Measurements from ENCODE around the gene POTEJ. TPM values are rescaled to one million over a fixed set of nuclear protein-coding genes. Genes with fewer than 3 reads are reported as not detected.
"Not testable (repeated sequence)": the region's sequence is repeated elsewhere in the genome, so short reads cannot be mapped to it uniquely, and the experiment has no call there.

Gene POTEJ
- total RNA-seq, 2 experiments from 2014 or later, result not detected

DNA sequence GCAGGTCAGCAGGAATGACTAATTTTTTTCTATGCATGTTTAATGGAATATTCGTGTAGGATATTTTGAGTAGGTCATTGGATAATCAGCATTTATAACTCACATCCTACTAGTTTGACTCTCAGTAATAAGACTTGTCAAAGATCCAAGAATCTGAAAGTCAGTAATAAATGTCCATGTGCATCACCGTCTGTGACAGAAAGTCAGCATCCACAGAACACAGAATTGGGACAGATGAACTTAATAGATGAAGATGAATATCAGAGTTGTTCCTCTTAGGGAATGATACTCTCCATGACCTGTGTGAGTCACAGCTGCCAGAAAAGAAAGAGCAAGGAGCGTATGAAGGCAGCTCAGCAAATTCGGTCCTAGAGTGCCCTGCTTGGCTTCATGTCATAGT lies 30.4 kb downstream of the POTEJ start:
- intact Hi-C loops (cut with DNase I, micrococcal nuclease), result not testable (repeated sequence)

DNA sequence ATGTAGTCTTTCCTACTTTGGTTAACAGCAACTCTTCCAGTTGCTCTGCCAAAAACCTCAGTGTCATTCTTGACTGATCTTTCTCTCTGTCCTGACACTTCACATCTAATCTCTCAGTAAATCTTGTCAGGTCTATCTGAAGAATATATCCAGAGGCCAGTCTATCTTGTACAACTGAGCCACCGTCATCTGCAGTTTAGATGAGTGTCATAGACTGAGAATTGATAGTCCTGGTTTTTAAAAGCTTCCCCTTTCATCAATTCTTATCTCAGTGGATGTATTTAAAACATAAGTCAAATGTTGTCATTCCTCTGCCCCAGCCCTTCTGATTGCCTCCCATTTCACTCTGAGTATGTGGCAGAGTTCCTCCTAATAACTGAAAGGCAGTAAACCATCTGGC lies 38.0 kb downstream of the POTEJ start:
- H3K9me3 Mint-ChIP-seq; intact Hi-C loops (cut with DNase I, micrococcal nuclease); H3K27ac ChIP-seq (ENCODE audit: low read depth in 1 of 2, low read length in 2 of 2); H3K36me3 ChIP-seq (ENCODE audit: insufficient read depth, low read length); H3K27ac Mint-ChIP-seq; H3K4me1 ChIP-seq (ENCODE audit: insufficient read depth, low read length); ATAC-seq (ENCODE audit: poor library complexity); H3K4me1 Mint-ChIP-seq (ENCODE audit: low read depth); H3K4me3 ChIP-seq (ENCODE audit: low read length); H3K27me3 ChIP-seq (ENCODE audit: control insufficient read depth in 1 of 2, insufficient read depth in 2 of 2, low read length in 2 of 2); POLR2A ChIA-PET; DNase-seq; H3K9me3 ChIP-seq (ENCODE audit: control insufficient read depth in 1 of 2, insufficient read depth in 1 of 2, low read length in 2 of 2); H3K4me3 Mint-ChIP-seq; H3K36me3 Mint-ChIP-seq (ENCODE audit: low read depth); H3K27me3 Mint-ChIP-seq; CTCF ChIA-PET: not testable (repeated sequence)

More for the DNA sequence above, 30.4 kb downstream of the POTEJ start:
- H3K9me3 Mint-ChIP-seq; POLR2A ChIA-PET; H3K4me1 ChIP-seq (ENCODE audit: insufficient read depth, low read length); DNase-seq; H3K27me3 Mint-ChIP-seq; H3K9me3 ChIP-seq (ENCODE audit: control insufficient read depth in 1 of 2, insufficient read depth in 1 of 2, low read length in 2 of 2); H3K27ac Mint-ChIP-seq; H3K36me3 Mint-ChIP-seq (ENCODE audit: low read depth); H3K4me3 ChIP-seq (ENCODE audit: low read length); H3K27me3 ChIP-seq (ENCODE audit: control insufficient read depth in 1 of 2, insufficient read depth in 2 of 2, low read length in 2 of 2); H3K27ac ChIP-seq (ENCODE audit: low read depth in 1 of 2, low read length in 2 of 2); H3K4me3 Mint-ChIP-seq; H3K4me1 Mint-ChIP-seq (ENCODE audit: low read depth); H3K36me3 ChIP-seq (ENCODE audit: insufficient read depth, low read length); CTCF ChIA-PET; ATAC-seq (ENCODE audit: poor library complexity): not testable (repeated sequence)

DNA sequence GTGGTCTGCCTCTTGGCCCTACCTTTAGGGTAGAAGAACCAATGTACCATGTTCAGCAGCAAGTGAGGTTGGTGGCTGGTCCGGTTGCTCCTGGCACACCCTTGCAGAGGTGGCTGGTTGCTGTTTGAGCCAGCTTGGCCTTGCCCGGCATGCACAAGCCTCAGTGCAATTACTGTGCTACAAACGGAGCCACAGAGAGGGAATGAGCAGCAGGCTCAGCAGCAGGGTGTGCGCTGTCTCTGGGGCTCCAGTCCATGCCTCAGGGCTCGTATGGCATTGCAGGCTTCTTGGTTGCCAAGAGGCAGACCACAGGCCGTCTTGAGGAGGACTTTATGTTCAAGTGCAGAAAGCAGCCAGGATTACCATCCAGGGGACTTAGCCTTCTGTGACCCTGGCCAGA lies 53.3 kb downstream of the POTEJ start:
- CTCF ChIA-PET; H3K4me1 Mint-ChIP-seq (ENCODE audit: low read depth); H3K4me3 Mint-ChIP-seq; POLR2A ChIA-PET; DNase-seq; H3K4me1 ChIP-seq (ENCODE audit: insufficient read depth, low read length); ATAC-seq (ENCODE audit: poor library complexity); H3K27me3 Mint-ChIP-seq; H3K27ac ChIP-seq (ENCODE audit: low read depth in 1 of 2, low read length in 2 of 2); H3K36me3 Mint-ChIP-seq (ENCODE audit: low read depth); H3K36me3 ChIP-seq (ENCODE audit: insufficient read depth, low read length); H3K9me3 ChIP-seq (ENCODE audit: control insufficient read depth in 1 of 2, insufficient read depth in 1 of 2, low read length in 2 of 2); intact Hi-C loops (cut with DNase I, micrococcal nuclease); H3K9me3 Mint-ChIP-seq; H3K4me3 ChIP-seq (ENCODE audit: low read length); H3K27me3 ChIP-seq (ENCODE audit: control insufficient read depth in 1 of 2, insufficient read depth in 2 of 2, low read length in 2 of 2); H3K27ac Mint-ChIP-seq: not testable (repeated sequence)

DNA sequence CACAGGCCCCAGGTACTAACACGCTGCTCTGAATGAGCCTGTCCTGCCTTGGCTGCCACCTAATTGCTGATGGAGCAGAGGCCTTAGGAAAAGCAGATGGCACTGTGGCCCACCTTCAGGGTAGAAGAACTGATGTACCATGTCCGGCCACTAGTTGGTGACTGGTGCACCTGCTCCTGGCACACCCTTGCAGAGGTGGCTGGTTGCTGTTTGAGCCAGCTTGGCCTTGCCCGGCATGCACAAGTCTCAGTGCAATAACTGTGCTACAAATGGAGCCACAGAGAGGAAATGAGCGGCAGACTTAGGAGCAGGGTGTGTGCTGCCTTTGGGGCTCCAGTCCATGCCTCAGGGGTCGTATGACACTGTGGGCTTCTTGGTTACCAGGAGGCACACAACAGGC lies 54.4 kb downstream of the POTEJ start:
- H3K36me3 Mint-ChIP-seq (ENCODE audit: low read depth); CTCF ChIA-PET; ATAC-seq (ENCODE audit: poor library complexity); H3K4me1 ChIP-seq (ENCODE audit: insufficient read depth, low read length); H3K4me1 Mint-ChIP-seq (ENCODE audit: low read depth); DNase-seq; H3K4me3 Mint-ChIP-seq; H3K27ac Mint-ChIP-seq; POLR2A ChIA-PET; H3K4me3 ChIP-seq (ENCODE audit: low read length); intact Hi-C loops (cut with DNase I, micrococcal nuclease); H3K27me3 ChIP-seq (ENCODE audit: control insufficient read depth in 1 of 2, insufficient read depth in 2 of 2, low read length in 2 of 2); H3K9me3 ChIP-seq (ENCODE audit: control insufficient read depth in 1 of 2, insufficient read depth in 1 of 2, low read length in 2 of 2); H3K9me3 Mint-ChIP-seq; H3K27ac ChIP-seq (ENCODE audit: low read depth in 1 of 2, low read length in 2 of 2); H3K27me3 Mint-ChIP-seq; H3K36me3 ChIP-seq (ENCODE audit: insufficient read depth, low read length): not testable (repeated sequence)

DNA sequence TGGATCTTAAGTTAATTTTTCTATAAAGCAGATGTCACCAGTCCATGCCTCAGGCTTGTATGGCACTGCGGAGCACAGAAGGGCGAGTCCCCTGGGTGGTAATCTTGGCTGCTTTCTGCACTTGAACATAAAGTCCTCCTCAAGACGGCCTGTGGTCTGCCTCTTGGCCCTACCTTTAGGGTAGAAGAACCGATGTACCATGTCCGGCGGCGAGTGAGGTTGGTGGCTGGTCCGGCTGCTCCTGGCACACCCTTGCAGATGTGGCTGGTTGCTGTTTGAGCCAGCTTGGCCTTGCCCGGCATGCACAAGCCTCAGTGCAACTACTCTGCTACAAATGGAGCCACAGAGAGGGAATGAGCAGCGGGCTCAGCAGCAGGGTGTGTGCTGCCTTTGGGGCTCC lies 56.3 kb downstream of the POTEJ start:
- H3K27me3 ChIP-seq (ENCODE audit: control insufficient read depth in 1 of 2, insufficient read depth in 2 of 2, low read length in 2 of 2); H3K4me3 Mint-ChIP-seq; H3K36me3 ChIP-seq (ENCODE audit: insufficient read depth, low read length); H3K4me1 Mint-ChIP-seq (ENCODE audit: low read depth); H3K4me1 ChIP-seq (ENCODE audit: insufficient read depth, low read length); ATAC-seq (ENCODE audit: poor library complexity); H3K27ac ChIP-seq (ENCODE audit: low read depth in 1 of 2, low read length in 2 of 2); H3K36me3 Mint-ChIP-seq (ENCODE audit: low read depth); H3K27ac Mint-ChIP-seq; intact Hi-C loops (cut with DNase I, micrococcal nuclease); H3K4me3 ChIP-seq (ENCODE audit: low read length); H3K27me3 Mint-ChIP-seq; POLR2A ChIA-PET; CTCF ChIA-PET; DNase-seq; H3K9me3 Mint-ChIP-seq; H3K9me3 ChIP-seq (ENCODE audit: control insufficient read depth in 1 of 2, insufficient read depth in 1 of 2, low read length in 2 of 2): not testable (repeated sequence)

DNA sequence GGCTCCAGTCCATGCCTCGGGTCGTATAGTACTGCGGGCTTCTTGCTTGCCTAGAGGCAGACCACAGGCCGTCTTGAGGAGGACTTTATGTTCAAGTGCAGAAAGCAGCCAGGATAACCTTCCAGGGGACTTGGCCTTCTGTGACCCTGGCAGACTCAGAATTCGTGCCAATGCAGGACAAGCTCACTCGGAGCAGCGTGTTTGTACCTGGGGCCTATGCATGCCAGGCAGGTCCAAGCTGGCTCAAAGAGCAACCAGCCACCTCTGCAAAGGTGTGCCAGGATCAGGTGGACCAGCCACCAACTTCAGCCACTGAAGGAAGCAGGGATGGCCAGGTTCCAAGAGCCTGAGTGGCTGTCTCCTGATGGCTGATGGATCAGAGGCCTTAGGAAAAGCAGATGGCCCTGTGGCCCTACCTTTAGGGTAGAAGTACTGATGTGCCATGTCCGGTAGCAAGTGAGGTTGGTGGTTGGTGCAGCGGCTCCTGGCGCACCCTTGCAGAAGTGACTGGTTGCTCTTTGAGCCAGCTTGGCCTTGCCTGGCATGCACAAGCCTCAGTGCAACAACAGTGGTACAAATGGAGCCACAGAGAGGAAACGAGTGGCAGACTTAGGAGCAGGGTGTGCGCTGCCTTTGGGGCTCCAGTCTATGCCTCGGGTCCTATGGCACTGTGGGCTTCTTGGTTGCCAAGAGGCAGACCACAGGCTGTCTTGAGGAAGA lies 58.9 kb downstream of the POTEJ start:
- ATAC-seq (ENCODE audit: poor library complexity); H3K4me1 ChIP-seq (ENCODE audit: insufficient read depth, low read length); intact Hi-C loops (cut with DNase I, micrococcal nuclease); H3K9me3 Mint-ChIP-seq; H3K27ac Mint-ChIP-seq; H3K9me3 ChIP-seq (ENCODE audit: control insufficient read depth in 1 of 2, insufficient read depth in 1 of 2, low read length in 2 of 2); H3K27me3 Mint-ChIP-seq; H3K4me1 Mint-ChIP-seq (ENCODE audit: low read depth); H3K4me3 ChIP-seq (ENCODE audit: low read length); CTCF ChIA-PET; POLR2A ChIA-PET; H3K27me3 ChIP-seq (ENCODE audit: control insufficient read depth in 1 of 2, insufficient read depth in 2 of 2, low read length in 2 of 2); H3K27ac ChIP-seq (ENCODE audit: low read depth in 1 of 2, low read length in 2 of 2); H3K4me3 Mint-ChIP-seq; H3K36me3 Mint-ChIP-seq (ENCODE audit: low read depth); H3K36me3 ChIP-seq (ENCODE audit: insufficient read depth, low read length); DNase-seq: not testable (repeated sequence)

DNA sequence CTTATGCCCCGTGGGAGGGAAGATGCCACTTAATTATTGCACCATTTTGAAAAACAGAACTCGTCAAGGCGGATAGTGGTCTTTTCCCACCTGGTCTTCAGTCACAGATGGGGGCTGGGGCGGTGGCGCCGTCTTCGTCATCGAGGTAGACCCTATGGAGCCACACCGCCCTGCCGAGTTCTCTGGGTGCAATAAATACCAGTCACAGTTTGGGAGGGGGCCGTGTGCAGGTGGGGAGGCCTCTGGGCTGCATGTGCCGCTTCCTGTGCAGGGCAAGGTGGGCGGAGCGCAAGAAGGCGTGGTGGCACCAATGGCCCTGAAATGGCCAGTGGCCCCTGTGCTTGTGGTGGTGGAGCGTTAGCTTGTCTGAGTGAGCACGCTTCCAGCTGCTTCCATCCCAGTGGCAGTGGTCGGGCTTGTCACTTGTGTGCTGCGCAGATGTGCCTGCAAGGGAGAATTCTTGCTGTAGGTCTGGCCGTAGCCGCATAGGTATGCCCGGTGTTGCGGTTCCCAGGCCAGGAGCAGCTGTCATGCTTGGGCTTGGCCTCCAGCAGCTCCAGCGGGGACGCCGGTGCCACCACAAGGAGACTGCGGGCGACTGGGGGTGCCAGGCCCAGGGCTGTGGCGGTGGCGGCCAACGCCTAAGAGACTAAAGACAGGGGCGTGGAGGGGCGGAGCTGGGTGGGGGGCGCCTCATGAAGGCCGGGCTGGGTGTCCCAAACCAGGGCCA lies 81.0 kb downstream of the POTEJ start:
- H3K4me1 Mint-ChIP-seq (ENCODE audit: low read depth); H3K36me3 ChIP-seq (ENCODE audit: insufficient read depth, low read length); H3K27ac ChIP-seq (ENCODE audit: low read depth in 1 of 2, low read length in 2 of 2); H3K4me3 Mint-ChIP-seq; H3K36me3 Mint-ChIP-seq (ENCODE audit: low read depth); H3K27me3 ChIP-seq (ENCODE audit: control insufficient read depth in 1 of 2, insufficient read depth in 2 of 2, low read length in 2 of 2); ATAC-seq (ENCODE audit: poor library complexity); intact Hi-C loops (cut with DNase I, micrococcal nuclease); H3K27ac Mint-ChIP-seq; H3K4me1 ChIP-seq (ENCODE audit: insufficient read depth, low read length); DNase-seq; CTCF ChIA-PET; H3K9me3 ChIP-seq (ENCODE audit: control insufficient read depth in 1 of 2, insufficient read depth in 1 of 2, low read length in 2 of 2); POLR2A ChIA-PET; H3K9me3 Mint-ChIP-seq; H3K4me3 ChIP-seq (ENCODE audit: low read length): not testable (repeated sequence)
- peaks cover 14% of the 10 kb centered on the region for H3K27me3 Mint-ChIP-seq

Data from CD4-positive, alpha-beta T cell (primary cell).